Measurements from ENCODE around the gene ARID2. TPM values are rescaled to one million over a fixed set of nuclear protein-coding genes. Genes with fewer than 3 reads are reported as not detected.

Gene ARID2
- total RNA-seq, 2 experiments from 2014 or later: 30.1 to 44.9 TPM

DNA sequence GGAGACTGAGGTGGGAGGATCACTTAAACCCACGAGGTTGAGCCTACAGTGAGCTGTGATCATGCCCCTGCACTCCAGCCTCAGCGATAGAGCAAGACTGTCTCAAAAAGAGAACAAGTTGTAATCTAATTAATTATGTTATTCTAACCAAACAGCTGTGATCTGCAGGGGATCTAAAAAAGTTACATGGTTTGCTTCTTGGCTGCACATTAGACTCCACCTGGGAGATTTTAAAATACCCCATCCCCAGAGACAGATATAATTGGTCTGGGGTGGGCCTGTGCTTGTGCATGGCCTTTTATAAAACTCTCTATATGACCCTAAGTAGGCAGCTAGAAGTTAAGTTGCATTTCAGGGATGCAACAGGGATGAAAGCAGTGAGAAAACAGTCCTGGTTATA, 184.1 kb downstream of the ARID2 start:
- H3K9me3 ChIP-seq (ENCODE audit: low read length): no peaks in the 10 kb centered on the region
- no peak for TF ChIP-seq EZH2phosphoT487 (IDR thresholded peaks at IDR 0.05; ENCODE audit: borderline replicate concordance, low read depth, low read length)
- TF ChIP-seq, protein P1, sequence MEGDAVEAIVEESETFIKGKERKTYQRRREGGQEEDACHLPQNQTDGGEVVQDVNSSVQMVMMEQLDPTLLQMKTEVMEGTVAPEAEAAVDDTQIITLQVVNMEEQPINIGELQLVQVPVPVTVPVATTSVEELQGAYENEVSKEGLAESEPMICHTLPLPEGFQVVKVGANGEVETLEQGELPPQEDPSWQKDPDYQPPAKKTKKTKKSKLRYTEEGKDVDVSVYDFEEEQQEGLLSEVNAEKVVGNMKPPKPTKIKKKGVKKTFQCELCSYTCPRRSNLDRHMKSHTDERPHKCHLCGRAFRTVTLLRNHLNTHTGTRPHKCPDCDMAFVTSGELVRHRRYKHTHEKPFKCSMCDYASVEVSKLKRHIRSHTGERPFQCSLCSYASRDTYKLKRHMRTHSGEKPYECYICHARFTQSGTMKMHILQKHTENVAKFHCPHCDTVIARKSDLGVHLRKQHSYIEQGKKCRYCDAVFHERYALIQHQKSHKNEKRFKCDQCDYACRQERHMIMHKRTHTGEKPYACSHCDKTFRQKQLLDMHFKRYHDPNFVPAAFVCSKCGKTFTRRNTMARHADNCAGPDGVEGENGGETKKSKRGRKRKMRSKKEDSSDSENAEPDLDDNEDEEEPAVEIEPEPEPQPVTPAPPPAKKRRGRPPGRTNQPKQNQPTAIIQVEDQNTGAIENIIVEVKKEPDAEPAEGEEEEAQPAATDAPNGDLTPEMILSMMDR (conservative IDR thresholded peaks at IDR 0.05; ENCODE audit: low read length): no peak
- H3K79me2 ChIP-seq (ENCODE audit: insufficient read depth, low read depth, low read length): no peaks in the 10 kb centered on the region
- H3K36me3 ChIP-seq (ENCODE audit: insufficient read depth, low read length): peaks cover 26% of the 10 kb centered on the region
- no peak overlapping the region for H2AFZ ChIP-seq (ENCODE audit: low read length)
- H3K4me2 ChIP-seq (ENCODE audit: low read length): peak overlapping the region; percentile 55
- no TSS peak for BruUV-seq (replicated peaks)
- ChIA-PET POLR2A (interaction anchor here (1.3 to 2.1 kb wide), 3 partner anchors 9 to 62 kb away, joined by 3 to 5 read pairs (median 5); no protein-coding TSS in a partner anchor), CTCF (ENCODE audit: unreplicated experiment) (no interaction called here)
- H4K20me1 ChIP-seq (ENCODE audit: insufficient read depth, low read length): no peaks in the 10 kb centered on the region
- no peaks in the 10 kb centered on the region for H3K9me2 ChIP-seq (ENCODE audit: insufficient read depth, low read length)
- DNase-seq (ENCODE audit: low spot score): peak; percentile 7
- no peak overlapping the region for H3K27ac ChIP-seq (ENCODE audit: low read depth, low read length, poor library complexity, severe bottlenecking)
- peaks cover 19% of the 10 kb centered on the region for H3K4me1 ChIP-seq (ENCODE audit: insufficient read depth, low read length, poor library complexity, severe bottlenecking)
- H3K4me3 ChIP-seq (ENCODE audit: low read depth, low read length, poor library complexity, severe bottlenecking): no peak overlapping the region
- intact Hi-C loops (cut with micrococcal nuclease; ENCODE audit: unreplicated experiment): loop anchor here (10.0 kb wide), 1 partner anchor 369 kb away; no protein-coding TSS in a partner anchor

DNA sequence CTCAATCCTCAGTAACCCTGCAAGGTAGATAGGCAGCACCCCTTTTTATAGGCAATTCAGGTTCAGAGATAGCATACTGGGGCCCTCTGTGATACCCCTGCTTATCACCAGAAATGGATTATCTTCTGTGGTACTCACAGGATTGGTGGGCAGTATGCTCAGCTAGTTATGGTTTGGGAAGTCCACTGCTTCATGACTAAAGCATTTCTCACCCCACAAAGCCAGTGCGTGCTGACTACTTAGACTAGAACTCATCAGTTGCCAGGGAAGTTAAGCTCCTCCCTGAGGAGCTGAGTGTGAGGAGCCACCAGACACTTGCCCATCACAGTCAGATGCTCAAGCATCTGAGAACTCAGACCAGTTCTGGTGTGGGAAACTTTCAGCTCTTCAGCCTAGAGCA, 184.6 kb downstream of the ARID2 start:
- H4K20me1 ChIP-seq (ENCODE audit: insufficient read depth, low read length): no peaks in the 10 kb centered on the region
- peaks cover 26% of the 10 kb centered on the region for H3K36me3 ChIP-seq (ENCODE audit: insufficient read depth, low read length)
- H3K4me3 ChIP-seq (ENCODE audit: low read depth, low read length, poor library complexity, severe bottlenecking): no peak overlapping the region
- no peak for DNase-seq (ENCODE audit: low spot score)
- H2AFZ ChIP-seq (ENCODE audit: low read length): no peak overlapping the region
- peaks cover 19% of the 10 kb centered on the region for H3K4me1 ChIP-seq (ENCODE audit: insufficient read depth, low read length, poor library complexity, severe bottlenecking)
- intact Hi-C loops (cut with micrococcal nuclease; ENCODE audit: unreplicated experiment): loop anchor here (10.0 kb wide), 1 partner anchor 369 kb away; no protein-coding TSS in a partner anchor
- TF ChIP-seq EZH2phosphoT487 (IDR thresholded peaks at IDR 0.05; ENCODE audit: borderline replicate concordance, low read depth, low read length): no peak
- TF ChIP-seq, protein P1 (conservative IDR thresholded peaks at IDR 0.05; ENCODE audit: low read length): no peak
- H3K79me2 ChIP-seq (ENCODE audit: insufficient read depth, low read depth, low read length): no peaks in the 10 kb centered on the region
- BruUV-seq (replicated peaks): no TSS peak
- no peaks in the 10 kb centered on the region for H3K9me2 ChIP-seq (ENCODE audit: insufficient read depth, low read length)
- H3K27ac ChIP-seq (ENCODE audit: low read depth, low read length, poor library complexity, severe bottlenecking): no peak overlapping the region
- H3K4me2 ChIP-seq (ENCODE audit: low read length): peak overlapping the region; percentile 55
- H3K9me3 ChIP-seq (ENCODE audit: low read length): no peaks in the 10 kb centered on the region
- ChIA-PET POLR2A (interaction anchor here (0.6 to 2.1 kb wide), 4 partner anchors 10 to 61 kb away, joined by 3 to 5 read pairs (median 4); no protein-coding TSS in a partner anchor), CTCF (ENCODE audit: unreplicated experiment) (no interaction called here)

DNA sequence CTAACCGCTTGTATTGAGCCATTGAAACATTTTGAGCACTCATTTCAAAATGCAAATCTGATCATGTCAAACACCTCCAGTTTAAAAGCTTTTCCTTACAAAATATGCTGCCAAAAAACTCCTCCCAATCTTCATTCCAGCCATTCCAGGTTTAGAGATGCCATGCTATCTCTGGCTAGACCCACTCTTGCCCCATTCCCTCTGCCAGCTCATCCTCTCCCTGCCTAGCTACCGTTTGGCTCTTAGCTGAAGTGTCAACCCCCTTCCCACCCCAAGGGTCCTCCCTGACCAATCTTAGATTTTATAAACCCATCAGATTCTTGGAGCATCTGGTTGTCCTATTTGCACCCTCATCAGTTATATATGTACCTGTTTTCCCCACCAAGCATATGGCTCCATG, 185.9 kb downstream of the ARID2 start:
- CTCF ChIA-PET (ENCODE audit: unreplicated experiment): no interaction called here
- Histone ChIP-seq H4K20me1 (ENCODE audit: insufficient read depth, low read length) (no peaks in the 10 kb centered on the region), H3K4me3 (ENCODE audit: low read depth, low read length, poor library complexity, severe bottlenecking) (no peak overlapping the region), H3K79me2 (ENCODE audit: insufficient read depth, low read depth, low read length) (no peaks in the 10 kb centered on the region), H3K9me3 (ENCODE audit: low read length) (no peaks in the 10 kb centered on the region), H3K4me1 (ENCODE audit: insufficient read depth, low read length, poor library complexity, severe bottlenecking) (peaks cover 19% of the 10 kb centered on the region), H3K9me2 (ENCODE audit: insufficient read depth, low read length) (no peaks in the 10 kb centered on the region), H3K36me3 (ENCODE audit: insufficient read depth, low read length) (peaks cover 35% of the 10 kb centered on the region), H2AFZ (ENCODE audit: low read length) (no peak overlapping the region), H3K4me2 (ENCODE audit: low read length) (no peak overlapping the region), H3K27ac (ENCODE audit: low read depth, low read length, poor library complexity, severe bottlenecking) (no peak overlapping the region)
- DNase-seq (ENCODE audit: low spot score): no peak
- BruUV-seq (replicated peaks): no TSS peak
- intact Hi-C loops (cut with micrococcal nuclease; ENCODE audit: unreplicated experiment): loop anchor here (10.0 kb wide), 1 partner anchor 371 kb away; no protein-coding TSS in a partner anchor
- POLR2A ChIA-PET: interaction anchor here (0.6 to 0.9 kb wide), 3 partner anchors 19 to 56 kb away, joined by 3 read pairs; no protein-coding TSS in a partner anchor
- no peak for TF ChIP-seq EZH2phosphoT487 (IDR thresholded peaks at IDR 0.05; ENCODE audit: borderline replicate concordance, low read depth, low read length)
- TF ChIP-seq, protein P1 (conservative IDR thresholded peaks at IDR 0.05; ENCODE audit: low read length): no peak

Data from OCI-LY7 (cell line).